GM18870 (cell line): ENCODE measurements around the gene IRAG1.
"Not testable (repeated sequence)": the region's sequence is repeated elsewhere in the genome, so short reads cannot be mapped to it uniquely, and the experiment has no call there.

Experiments used
- ATAC-seq: cut with Tn5 transposase; IDR thresholded peaks from one replicate; pipeline ENCODE4 v1.9.1; 2021; ENCODE audit warnings: moderate library complexity; ENCODE audit not compliant: unreplicated experiment

Gene IRAG1

DNA sequence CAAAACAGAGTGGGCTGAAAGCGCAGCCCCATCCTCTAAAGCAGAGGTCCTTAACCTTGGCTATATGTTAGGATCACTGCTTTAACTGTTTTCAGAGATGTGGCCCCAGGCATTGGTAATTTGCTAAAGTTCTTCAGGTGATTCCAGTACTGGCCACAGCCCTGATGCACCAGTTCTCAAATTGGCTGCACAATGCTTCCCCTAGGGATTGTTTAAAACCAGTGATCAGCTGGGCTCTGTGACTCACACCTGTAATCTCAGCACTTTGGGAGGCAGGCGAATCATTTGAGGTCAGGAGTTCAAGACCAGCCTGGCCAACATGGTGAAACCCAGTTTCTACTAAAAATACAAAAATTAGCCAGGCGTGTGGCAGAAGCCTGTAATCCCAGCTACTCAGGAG lies 8.4 kb upstream of the IRAG1 start:
- ATAC-seq: no peak

DNA sequence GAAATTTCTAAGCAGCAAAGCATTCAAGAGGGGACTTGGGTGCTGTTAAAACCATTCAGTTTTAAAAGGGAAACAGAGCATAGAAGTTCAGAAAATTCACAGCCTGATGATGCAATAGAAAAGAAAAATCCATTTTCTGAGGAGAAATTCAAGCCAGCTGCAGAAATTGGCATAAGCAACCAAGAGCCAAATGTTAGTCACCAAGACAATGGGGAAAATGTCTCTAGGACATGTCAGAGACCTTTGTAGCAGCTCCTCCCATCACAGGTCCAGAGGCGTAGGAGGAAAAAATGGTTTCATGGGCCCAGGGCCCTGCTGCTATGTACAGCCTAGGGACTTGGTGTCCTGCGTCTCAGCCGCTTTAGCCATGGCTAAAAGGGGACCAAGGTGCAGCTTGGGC lies 5.5 kb upstream of the IRAG1 start:
- ATAC-seq: no peak

DNA sequence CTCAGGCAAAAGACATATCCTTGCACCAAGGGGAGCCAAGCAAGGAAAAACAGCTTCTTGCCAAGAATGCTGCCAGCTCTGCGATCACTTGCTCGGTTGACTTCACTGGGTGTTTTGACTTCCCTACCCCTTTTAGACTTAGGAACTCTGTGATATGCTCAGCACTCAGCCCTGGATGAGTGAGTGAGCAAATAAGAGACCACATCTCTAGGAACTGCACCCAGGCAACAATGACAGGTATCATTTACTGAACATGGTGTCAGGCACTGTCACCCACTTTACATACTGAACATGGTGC lies 3.7 kb upstream of the IRAG1 start:
- ATAC-seq: no peak

DNA sequence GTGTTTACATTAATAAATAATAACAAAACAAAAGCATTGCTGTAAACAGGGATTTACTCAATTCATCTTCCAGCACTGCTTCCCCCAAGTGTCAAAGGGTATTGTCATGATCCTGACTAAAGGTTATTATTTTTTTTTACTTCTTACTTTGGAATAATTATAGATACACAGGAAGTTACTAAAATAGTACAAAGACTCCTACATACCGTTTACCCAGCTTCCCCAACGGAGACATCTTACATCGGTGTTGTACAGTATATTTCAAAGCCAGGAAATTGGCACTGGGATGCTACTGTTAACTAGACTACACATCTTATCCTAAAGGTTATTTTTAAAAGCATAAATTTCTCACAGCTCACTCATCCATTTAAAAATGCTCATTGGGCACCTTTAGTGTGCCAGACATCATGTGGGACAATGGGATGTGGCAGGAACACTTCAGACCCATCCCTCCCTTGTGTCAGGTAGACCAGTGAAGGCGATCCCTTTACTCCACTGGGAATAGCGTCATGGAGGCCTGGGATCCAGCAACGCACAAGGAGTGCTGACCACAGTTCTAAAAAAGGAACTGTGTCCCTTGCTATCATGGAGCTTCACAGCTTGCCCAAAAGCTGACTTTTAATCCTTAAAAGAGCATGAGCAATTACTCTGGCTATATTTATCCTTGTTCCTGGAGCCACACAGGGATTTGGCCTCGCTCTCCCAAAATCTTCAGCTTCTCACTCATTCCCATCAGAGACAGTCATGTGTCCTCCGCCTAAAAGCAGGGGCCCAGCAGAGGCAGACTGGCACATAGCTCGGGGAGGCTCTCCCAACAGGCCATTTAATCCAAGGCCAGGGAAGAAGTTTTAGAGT lies 3.1 kb upstream of the IRAG1 start:
- no peak for ATAC-seq

DNA sequence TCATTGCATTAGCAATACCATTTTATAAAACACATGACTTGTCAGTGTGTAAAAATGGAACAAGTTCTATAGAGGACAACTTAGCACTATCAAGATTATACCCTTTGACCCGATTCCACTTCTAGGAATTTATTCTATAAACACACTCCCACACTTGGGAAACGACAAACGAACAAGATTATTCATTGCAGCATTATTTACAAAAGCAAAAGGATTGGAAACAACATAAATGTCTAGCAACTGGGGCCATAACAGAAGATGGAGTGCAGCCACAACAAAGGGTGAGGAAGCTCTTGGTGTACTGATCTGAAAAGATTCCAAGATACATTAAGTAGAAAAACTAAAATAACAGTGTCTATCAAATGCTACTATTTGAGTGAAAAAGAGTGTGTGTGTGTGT lies 2.3 kb upstream of the IRAG1 start:
- ATAC-seq: no peak

DNA sequence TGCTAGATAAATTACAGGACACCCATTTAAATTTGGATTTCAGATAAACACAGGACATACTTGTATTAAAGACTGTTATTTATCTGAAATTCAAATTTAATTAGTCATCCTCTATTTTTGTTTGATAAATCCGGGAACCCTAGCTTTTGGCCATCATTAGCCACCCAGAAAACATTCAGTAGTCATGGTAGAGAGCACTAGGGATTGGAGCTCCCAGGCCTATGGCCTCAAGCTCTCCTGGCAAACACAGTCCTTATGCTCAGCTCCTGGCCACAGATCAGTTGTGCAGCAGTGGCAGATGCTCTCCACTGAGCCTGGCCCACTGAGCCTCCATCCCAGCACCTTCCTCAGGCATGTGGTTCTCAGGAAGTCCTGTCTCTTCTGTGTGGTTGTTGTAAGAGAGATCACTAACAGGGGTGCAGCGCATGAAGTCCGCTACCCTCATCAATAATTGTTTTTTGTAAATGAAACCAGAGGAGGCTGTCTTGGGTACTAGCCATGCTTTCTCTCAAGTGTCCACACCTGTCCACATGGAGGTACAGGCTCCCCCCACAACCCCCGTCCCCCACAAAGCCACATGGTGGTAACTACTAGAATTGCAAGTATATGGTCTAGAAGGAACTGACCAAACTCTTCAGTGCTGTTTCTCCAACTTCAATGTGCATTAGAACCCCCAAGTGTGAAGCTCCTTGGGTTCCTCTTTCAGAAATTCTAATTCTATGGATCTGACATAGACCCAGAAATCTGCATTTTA lies 1.1 kb upstream of the IRAG1 start:
- ATAC-seq: no peak

DNA sequence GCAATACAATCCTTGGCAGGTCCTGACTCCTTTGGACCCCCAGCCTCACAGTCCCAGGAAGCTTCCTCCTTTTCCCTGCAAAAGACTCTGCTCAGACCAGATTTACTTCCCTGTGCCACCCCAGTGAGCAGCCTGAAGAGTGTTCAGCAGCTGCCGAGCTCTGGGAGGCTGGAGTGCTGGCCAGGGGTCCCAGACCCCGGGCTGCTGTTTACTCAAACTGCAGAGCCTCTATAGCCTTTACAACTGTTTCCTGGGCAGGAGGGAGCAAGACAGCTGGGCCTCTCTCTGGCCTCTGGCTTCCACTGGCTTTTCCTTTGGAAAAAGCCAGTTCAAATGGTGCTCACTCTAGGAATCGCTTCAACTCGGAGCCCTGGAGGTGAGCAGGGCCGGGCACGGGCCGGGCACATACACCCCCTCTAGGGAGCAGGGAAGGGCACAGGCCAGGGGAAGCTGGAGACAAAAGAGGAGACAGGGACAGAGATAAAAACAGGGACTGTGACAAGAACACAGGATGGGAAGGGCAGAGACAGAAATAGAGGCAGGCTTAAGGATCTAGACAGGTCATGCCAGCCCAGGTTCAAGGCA lies 932 bp downstream of the IRAG1 start:
- no peak for ATAC-seq

DNA sequence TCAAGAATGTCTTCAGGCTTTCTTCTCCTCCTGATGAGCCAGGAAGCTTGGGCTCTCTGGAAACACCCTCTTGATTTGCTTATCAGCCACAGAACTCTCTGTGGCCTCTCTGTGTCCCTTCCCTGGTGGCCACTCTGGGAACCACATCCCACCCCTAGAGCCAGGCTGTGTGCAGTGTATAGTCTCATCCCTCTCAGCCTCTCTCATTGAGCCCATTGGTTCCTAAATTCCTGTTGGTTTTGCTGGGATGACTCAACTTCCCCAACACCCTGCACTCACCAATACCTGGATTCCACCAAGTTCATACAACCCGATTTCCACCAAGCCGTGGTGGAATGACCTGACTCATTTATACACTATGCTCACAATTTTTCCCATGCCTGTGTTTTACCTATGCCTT lies 5.2 kb downstream of the IRAG1 start:
- no peak for ATAC-seq

DNA sequence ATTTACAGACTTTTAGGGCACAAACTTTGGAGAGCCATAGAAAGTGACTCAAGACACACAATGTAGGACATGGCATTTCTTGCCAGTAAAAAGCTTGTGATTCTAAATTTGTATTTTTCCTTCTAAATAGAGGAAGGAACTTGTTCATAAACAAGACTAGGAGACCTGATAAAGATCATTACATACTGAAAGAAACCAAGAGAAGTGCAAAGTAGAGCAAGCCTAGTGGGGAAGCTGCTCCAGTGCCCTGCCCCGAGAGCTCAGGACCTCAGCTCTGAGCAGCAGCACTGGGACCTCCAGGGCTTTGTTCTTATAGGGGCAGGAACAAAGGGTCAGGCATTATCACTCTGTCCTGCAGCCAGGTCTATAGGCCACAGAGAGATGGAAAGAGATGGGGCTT lies 7.2 kb downstream of the IRAG1 start:
- no peak for ATAC-seq

DNA sequence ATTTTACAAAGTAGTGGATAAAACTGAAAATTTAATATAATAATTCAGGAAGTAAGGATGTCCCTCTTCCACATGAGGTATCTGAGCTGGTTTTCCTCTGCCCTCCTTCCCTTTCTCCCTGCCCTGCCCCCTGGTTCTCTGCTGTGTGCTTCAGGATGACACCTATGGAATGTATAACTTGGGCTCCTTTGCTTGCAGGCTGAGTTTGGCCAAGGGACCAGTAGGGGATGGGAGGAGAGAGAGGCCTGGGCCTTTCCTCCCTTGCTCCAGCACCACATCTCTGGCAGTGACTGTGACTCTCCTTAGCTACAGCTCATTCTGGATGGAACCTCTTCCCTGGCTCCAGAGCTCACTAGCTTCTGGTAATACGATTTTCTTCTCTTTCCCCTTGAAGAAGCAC lies 10.1 kb downstream of the IRAG1 start:
- ATAC-seq: no peak

DNA sequence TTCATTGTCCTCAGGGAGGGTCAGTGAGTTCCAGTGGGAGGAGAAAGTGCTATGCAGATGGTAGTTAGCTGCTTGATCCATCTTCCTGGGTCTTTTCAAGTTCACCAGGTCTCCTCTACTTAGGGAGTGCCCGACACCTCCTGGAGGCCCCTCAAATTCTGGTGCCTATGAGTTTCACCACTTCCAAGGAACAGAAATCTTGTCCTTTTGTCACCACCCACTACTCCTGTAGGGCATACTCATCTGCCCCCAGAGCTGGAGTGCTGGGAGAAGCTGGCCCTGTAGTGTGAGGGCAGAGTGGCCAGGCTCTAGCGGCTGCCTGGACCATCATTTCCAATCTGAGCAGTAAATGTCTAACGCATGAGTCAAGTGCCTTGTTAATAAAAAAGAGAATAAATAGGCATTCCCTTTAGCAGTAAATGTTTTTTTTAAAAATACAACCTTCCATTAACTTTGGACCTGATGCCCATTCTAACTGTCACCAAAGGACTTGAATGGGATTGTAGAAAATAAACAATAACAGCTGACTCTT lies 12.5 kb downstream of the IRAG1 start:
- ATAC-seq: no peak

DNA sequence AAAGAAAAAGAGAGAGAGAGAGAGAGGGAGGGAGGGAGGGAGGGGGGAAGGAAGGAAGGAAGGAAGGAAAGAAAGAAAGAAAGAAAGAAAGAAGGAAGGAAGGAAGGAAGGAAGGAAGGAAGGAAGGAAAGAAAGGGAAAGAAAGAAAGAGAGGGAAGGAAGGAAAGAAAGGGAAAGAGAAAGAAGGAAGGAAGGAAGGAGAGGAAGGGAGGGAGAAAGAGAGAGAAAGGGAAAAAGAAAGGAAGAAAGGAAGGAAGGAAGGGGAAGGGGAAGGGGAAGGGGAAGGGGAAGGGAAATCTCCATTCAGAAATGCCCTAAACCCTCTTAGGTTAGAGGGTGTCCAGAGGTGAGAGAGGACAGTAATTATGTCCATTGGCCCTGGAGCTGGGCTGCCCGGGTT lies 13.3 kb downstream of the IRAG1 start:
- not testable (repeated sequence) for ATAC-seq

DNA sequence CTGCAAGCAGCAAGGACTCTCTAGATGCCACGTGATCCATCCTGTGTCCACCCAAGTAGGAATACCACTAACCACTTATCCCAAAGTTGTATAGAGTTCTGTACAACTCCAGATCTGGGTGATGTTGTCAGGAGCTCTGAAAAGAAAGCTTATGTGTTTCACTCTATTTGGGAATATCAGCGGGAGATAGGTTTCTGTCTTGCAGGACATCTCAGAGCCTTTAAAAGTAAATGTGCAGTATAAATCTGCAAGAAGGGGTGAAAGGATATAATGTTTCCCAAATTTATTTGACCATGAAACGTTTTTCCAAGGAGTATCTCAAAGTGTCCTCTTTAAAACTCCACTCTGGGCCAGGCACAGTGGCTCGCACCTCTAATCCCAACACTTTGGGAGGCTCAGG lies 13.9 kb downstream of the IRAG1 start:
- ATAC-seq: no peak

DNA sequence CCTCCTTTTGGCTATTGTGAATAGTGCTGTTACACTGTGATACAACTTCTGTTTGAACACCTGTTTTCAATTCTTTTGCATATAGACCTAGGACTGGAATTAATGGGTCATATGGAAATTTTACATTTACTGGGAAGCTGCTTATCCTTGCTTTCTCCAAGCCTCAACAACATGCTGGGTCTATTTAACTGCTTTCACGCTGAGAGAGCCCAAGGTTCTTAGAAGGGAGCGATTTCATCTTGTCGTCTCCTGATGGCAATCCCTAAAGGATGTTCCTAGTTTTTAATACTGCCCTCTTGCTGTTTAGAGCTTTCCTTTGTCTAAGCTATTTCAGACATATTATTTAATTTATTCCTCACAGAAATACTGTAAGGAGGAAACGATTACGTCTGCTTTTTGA lies 15.5 kb downstream of the IRAG1 start:
- no peak for ATAC-seq

DNA sequence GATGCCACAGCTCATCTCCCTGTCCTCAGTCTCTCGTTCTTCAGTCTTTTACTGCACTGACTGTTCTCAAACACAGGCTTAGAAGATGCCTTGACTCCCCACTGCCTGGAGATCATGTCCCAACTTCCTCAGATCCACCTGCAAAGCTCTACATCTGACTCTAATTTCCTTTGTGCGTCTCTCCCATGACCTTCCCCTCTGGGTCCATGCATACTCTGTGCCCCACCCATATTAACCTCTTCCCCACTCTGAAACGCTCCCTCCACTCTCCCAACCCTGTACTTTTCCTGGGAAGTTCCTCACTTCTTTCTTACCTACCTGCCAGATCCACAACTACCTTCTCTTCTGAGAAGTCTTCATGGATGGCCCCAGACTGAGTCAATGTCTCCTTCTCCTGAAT lies 16.6 kb downstream of the IRAG1 start:
- ATAC-seq: no peak

DNA sequence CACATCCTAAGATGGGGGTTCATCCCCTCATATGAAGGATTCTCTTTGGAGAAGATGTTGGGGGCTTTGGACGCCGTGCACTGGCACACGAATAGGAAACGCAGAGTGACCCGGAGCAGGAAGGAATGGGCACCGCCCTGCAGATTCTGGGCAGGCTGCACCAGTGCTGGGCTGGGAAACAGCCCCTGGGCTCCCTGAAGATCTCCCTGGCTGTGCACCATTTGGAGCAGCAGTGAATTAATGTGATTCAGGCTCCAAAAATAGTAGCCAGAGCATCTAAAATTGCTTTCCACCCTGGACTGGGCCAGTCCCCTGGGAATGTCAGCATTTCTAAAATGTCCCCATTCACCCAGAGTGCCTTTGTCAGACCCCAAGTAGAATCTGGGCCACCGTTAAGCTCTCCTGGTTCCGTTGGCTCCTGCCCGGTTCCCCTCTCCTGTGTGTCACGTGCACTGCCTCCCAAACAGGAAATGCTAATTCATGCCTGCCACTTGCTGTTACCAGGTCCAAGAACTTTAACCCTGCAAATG lies 18.6 kb downstream of the IRAG1 start:
- no peak for ATAC-seq

DNA sequence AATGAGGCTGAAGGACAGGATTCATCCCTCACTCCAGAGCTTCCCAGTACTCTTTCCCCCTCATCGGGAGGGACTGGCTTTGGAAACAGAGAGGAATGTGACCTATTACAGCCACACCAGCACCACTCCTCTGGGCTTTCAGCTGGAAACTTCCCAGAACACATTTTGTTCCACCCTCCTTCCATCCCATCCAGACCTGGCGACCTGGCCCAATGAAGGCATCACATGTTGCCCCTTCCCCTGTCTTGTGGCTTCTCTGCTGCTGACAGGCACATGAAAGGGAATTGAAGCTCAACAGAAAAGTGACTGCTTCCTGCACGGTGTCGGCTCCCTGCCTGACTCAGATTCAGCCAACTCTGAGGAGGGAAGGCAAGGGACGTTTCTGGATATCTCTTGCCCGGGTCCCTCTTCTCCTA lies 19.1 kb downstream of the IRAG1 start:
- ATAC-seq: no peak

DNA sequence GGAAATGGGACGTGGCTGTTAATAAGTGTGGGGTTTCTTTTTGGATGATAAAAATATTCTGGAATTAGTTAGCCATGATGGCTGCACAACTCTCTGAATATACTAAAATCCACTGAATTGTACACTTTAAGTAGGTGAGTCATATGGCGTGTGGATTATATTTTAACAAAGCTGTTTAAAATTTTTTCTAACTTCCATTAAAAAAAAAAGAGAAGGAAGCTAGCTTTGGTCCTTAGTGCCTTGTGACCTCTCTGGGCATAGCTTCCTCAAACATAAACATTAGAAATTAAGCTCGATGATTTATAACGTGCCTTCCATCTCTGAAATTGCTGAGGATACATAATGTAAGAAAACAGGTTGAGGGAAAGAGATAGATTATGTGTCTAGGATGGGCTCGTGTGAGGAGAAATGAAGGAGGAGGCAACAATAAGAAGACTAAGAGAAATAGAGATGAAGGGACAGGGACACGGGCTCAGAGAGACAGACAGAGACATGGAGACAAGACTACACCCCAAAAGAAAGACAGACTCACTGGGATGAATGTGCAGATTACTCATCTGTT lies 20.0 kb downstream of the IRAG1 start:
- no peak for ATAC-seq

DNA sequence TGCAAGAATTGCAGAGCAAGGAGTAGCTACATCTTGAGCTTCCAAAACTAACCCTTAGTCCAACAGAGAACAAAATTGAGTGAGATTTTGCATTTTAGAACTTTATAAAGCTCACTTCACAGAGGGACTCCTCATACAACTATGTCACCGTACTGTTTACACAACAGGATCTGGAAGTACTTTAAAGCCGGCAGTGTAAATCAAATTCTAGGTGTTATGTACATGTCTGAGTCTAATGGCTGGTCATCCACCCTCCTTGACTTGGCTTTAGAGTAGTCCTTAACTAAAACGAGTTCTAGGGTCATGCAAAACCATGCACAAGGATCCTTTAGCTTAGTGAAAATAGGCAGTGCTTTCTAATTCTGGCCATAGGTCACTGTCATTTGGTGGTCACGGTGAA lies 23.5 kb downstream of the IRAG1 start:
- no peak for ATAC-seq

DNA sequence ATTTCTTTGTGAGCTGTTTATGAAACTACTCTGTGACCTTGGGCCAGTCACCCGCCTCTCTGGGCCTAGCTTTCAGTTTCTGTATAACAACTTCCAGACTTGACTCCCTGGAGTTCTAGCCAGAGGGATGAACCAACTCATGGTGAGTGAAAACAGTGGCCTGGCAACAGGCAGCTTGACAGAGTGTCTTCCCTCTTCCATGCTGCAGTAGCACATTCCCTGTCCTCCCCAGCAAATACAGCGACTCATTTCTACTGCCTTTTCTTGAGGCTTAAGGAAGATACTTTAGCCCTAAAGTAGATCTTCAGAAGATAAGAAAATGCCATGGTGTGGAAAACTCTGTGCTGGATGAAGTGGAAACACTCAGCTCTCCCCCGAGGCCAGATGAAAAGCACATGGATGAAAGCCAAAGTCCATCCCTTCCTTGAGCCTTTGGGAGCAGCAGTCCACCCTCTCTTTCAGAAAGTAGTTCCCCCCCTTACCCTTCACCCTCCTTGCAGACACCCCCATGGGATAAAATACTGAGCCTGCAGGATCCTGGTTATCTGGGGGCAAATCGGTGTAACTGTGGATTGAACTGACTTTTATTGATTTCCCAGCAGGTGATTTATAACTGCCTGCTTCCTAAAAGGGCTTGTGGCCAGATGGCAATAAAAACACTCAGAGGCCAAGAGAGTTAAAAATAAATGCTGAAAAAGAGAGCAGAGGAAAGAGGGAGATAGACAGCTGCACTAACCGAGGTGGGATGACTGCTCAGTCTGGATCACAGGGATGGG lies 24.1 kb downstream of the IRAG1 start:
- no peak for ATAC-seq

DNA sequence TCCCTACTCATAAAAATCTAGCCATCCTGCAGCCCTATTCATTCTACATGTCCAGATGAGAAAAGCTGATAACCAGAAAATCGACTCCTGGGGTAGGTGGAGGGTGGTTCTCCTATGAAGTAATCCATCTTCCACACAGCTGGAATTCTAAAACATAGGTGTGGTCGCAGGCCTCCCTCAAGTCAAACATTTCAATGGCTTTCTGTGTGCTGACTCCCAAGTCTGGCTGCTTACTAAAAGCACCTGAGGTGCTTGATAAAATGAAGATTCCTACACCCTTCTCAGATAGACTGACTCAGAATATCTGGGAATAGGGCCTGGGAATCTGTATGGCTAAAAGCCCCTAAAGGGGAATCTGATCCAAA lies 26.1 kb downstream of the IRAG1 start:
- no peak for ATAC-seq
